K562 (cell line): ENCODE data around the gene CGREF1. TPM values are rescaled to one million over a fixed set of nuclear protein-coding genes. Genes with fewer than 3 reads are reported as not detected.

Experiments
- ELF4 ChIP-seq: fragments of 450-650 bp; formaldehyde crosslinking; IDR thresholded peaks from 2 replicates; pipeline ENCODE4 v1.4.0; 2022; ENCODE audit warnings: missing genetic modification characterization
- NCOA2 ChIP-seq, 2 experiments: fragments of 450-650 bp; IDR thresholded peaks; 2 replicates each; pipeline ENCODE4 v1.6.1; 2018; ENCODE audit warnings: mild to moderate bottlenecking in 2 of 2, moderate library complexity in 1 of 2; ENCODE audit not compliant: partially characterized antibody in 2 of 2
- SIRT6 ChIP-seq: IDR thresholded peaks from one replicate; pipeline ENCODE4 v1.6.1; 2012; ENCODE audit warnings: low read depth, mild to moderate bottlenecking, control low read depth, inconsistent platforms, low read length, moderate library complexity
- ZNF239 ChIP-seq: fragments of 250-450 bp; sonication (Bioruptor Pico); IDR thresholded peaks from 2 replicates; pipeline ENCODE4 v1.4.0; 2020; ENCODE audit warnings: mild to moderate bottlenecking
- ZNF277 ChIP-seq: fragments of 250-450 bp; sonication (Bioruptor Pico); IDR thresholded peaks from 2 replicates; pipeline ENCODE4 v1.8.0; 2022; ENCODE audit warnings: inconsistent platforms, mild to moderate bottlenecking, moderate library complexity, borderline replicate concordance
- ZNF318 ChIP-seq, 2 experiments: fragments of 450-650 bp; IDR thresholded peaks; 2 replicates each; pipeline ENCODE4 v1.6.1; 2016; ENCODE audit warnings: mild to moderate bottlenecking in 2 of 2, borderline replicate concordance in 1 of 2, low read depth in 1 of 2, moderate library complexity in 1 of 2
- polyA plus RNA-seq, 8 experiments: library from polyadenylated mRNA; depleted of rRNA in 4 of 8; stranded (reverse) in 5 of 8; unstranded in 3 of 8; fragments of >200 nt; fragmentation: Nextera tagmentation in 2 of 8; fragmentation: Illumina TruSeq in 1 of 8; extraction: Ambion mirVana in 2 of 8; extraction: Trizol in 1 of 8; gene quantifications; 2 replicates each; pipeline versions ENCODE4 v1.2.1 to v1.2.3, GENCODE V29; 2011 to 2014; ENCODE audit warnings: inconsistent platforms in 1 of 8, missing spikeins in 1 of 8
- total RNA-seq, 7 experiments: library from RNA; depleted of rRNA in 6 of 7; stranded (reverse); fragments of >200 nt in 6 of 7; fragmentation: Illumina TruSeq in 2 of 7; extraction: Trizol in 2 of 7; gene quantifications; 2 replicates each; pipeline versions ENCODE4 v1.2.1 to v1.2.3, GENCODE V29; 2011 to 2021; ENCODE audit warnings: low replicate concordance in 1 of 7
- TF ChIP-seq, protein P1 (sequence below), 2 experiments: fragments of 450-650 bp; IDR thresholded peaks; 2 replicates each; pipeline ENCODE4 v1.6.1; 2016
- TF ChIP-seq, protein P2 (sequence below): sonication (generic); formaldehyde crosslinking; IDR thresholded peaks from 2 replicates; pipeline ENCODE4 v1.8.1; 2023; ENCODE audit warnings: mild to moderate bottlenecking, missing genetic modification reagents, moderate library complexity

CGREF1 gene
- total and polyA plus RNA-seq, 9 of the 15 experiments (the other 6 are each of a cell fraction or from before 2014, with no cell fraction given) = 0.07 to 0.50 (median 0.37) TPM

- TF ChIP-seq ZNF318 (IDR thresholded peaks at IDR 0.05; ENCODE audit: borderline replicate concordance in 1 of 2, low read depth in 1 of 2) (no peak), ZNF239 (no peak), SIRT6 (no peak), ZNF277 (CRISPR knock-in tag) (no peak), ELF4 (CRISPR knock-in tag) (no peak), NCOA2 (IDR thresholded peaks at IDR 0.05; ENCODE audit: partially characterized antibody in 2 of 2) (no peak)
- TF ChIP-seq, protein P1, sequence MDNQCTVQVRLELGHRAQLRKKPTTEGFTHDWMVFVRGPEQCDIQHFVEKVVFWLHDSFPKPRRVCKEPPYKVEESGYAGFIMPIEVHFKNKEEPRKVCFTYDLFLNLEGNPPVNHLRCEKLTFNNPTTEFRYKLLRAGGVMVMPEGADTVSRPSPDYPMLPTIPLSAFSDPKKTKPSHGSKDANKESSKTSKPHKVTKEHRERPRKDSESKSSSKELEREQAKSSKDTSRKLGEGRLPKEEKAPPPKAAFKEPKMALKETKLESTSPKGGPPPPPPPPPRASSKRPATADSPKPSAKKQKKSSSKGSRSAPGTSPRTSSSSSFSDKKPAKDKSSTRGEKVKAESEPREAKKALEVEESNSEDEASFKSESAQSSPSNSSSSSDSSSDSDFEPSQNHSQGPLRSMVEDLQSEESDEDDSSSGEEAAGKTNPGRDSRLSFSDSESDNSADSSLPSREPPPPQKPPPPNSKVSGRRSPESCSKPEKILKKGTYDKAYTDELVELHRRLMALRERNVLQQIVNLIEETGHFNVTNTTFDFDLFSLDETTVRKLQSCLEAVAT (IDR thresholded peaks at IDR 0.05) = peak in 1 of 2 experiments; percentile 40; a peak in 1 of 4 replicates
- TF ChIP-seq, protein P2, sequence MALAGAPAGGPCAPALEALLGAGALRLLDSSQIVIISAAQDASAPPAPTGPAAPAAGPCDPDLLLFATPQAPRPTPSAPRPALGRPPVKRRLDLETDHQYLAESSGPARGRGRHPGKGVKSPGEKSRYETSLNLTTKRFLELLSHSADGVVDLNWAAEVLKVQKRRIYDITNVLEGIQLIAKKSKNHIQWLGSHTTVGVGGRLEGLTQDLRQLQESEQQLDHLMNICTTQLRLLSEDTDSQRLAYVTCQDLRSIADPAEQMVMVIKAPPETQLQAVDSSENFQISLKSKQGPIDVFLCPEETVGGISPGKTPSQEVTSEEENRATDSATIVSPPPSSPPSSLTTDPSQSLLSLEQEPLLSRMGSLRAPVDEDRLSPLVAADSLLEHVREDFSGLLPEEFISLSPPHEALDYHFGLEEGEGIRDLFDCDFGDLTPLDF (CRISPR knock-in tag) = 0 out of 2 replicates have a peak, but pooled peaks have one; percentile 46
These were observed 42.6 kb downstream of the CGREF1 start (continued) for GRCh38 chr2:27076323-27076722.
